ENCODE results near the gene CITED1.

GRCh38 chrX:72273718-72274117 lies 32.0 kb downstream of the CITED1 start:
- TF ChIP-seq SUZ12 (IDR thresholded peaks at IDR 0.05; ENCODE audit: extremely low read depth, insufficient read depth, insufficient read length): no peak
- no peak for TF ChIP-seq ZNF274 (IDR thresholded peaks at IDR 0.05; ENCODE audit: low read depth, low read length)
- no peak for TF ChIP-seq YY1 (IDR thresholded peaks at IDR 0.05; ENCODE audit: insufficient read depth, insufficient read length)
